ENCODE results near the gene PXT1. TPM values are rescaled to one million over a fixed set of nuclear protein-coding genes. Genes with fewer than 3 reads are reported as not detected.

Gene PXT1
- total and polyA plus RNA-seq, 9 of the 15 experiments (the other 6 are each of a cell fraction or from before 2014, with no cell fraction given) = 0.09 to 0.11 (median 0.10) TPM; not detected in 5

DNA sequence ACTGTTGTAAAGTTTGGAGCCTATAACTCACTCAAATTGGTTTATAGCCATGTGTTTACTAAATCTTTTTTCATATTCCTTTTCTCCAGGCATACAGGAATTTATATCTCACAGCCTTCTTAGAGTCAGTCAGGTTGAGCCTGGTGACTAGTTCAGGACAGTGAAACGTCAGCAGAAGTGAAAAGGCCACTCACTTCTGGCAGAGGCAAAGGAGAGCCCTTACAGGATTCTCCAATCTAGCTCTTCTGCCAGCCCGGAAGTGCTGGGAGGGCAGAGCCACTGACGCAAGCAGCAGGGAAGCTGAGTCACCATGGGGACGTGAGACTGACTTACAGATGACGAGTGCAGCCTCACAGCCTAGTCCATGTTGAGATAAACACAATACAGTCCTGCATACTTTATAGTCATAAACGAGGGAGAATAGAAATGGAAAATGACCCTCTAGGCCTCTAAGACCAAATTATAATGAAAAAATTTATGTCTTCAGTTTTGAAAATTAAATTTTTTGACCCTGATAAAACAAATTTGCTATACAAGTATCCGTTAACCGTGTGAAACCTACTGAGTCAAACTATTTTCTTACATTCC, 1.3 kb downstream of the PXT1 start (continued):
- no peak for TF ChIP-seq STAT5B (CRISPR knock-in tag; IDR thresholded peaks at IDR 0.05)
- no peak; the same call in 1 of the 2 replicates for TF ChIP-seq NFE2L1 (tag; IDR thresholded peaks at IDR 0.05; ENCODE audit: borderline replicate concordance, low read depth)
- no peak for TF ChIP-seq RNF219 (CRISPR knock-in tag; IDR thresholded peaks at IDR 0.05)
- TF ChIP-seq BCL6 (CRISPR knock-in tag; IDR thresholded peaks at IDR 0.05) = no peak
- no peak for TF ChIP-seq E2F4 (CRISPR knock-in tag; IDR thresholded peaks at IDR 0.05; ENCODE audit: low read depth)
- no peak for TF ChIP-seq ZNF146 (CRISPR knock-in tag; IDR thresholded peaks at IDR 0.05; ENCODE audit: unreplicated experiment)
- TF ChIP-seq HBP1 (CRISPR knock-in tag; IDR thresholded peaks at IDR 0.05) = no peak
- TF ChIP-seq ILF3 (IDR thresholded peaks at IDR 0.05; ENCODE audit: borderline replicate concordance) = 0 out of 2 replicates have a peak, but pooled peaks have one; percentile 14
- TF ChIP-seq ATF1 (CRISPR knock-in tag; IDR thresholded peaks at IDR 0.05) = no peak
- peak; percentile 98 for TF ChIP-seq ATF1 (tag; IDR thresholded peaks at IDR 0.05)
- TF ChIP-seq ZNF316 (IDR thresholded peaks at IDR 0.05) = peak; percentile 98
- no peak for TF ChIP-seq HNRNPL (IDR thresholded peaks at IDR 0.05; ENCODE audit: low read depth, low read length)
- TF ChIP-seq, protein P1, sequence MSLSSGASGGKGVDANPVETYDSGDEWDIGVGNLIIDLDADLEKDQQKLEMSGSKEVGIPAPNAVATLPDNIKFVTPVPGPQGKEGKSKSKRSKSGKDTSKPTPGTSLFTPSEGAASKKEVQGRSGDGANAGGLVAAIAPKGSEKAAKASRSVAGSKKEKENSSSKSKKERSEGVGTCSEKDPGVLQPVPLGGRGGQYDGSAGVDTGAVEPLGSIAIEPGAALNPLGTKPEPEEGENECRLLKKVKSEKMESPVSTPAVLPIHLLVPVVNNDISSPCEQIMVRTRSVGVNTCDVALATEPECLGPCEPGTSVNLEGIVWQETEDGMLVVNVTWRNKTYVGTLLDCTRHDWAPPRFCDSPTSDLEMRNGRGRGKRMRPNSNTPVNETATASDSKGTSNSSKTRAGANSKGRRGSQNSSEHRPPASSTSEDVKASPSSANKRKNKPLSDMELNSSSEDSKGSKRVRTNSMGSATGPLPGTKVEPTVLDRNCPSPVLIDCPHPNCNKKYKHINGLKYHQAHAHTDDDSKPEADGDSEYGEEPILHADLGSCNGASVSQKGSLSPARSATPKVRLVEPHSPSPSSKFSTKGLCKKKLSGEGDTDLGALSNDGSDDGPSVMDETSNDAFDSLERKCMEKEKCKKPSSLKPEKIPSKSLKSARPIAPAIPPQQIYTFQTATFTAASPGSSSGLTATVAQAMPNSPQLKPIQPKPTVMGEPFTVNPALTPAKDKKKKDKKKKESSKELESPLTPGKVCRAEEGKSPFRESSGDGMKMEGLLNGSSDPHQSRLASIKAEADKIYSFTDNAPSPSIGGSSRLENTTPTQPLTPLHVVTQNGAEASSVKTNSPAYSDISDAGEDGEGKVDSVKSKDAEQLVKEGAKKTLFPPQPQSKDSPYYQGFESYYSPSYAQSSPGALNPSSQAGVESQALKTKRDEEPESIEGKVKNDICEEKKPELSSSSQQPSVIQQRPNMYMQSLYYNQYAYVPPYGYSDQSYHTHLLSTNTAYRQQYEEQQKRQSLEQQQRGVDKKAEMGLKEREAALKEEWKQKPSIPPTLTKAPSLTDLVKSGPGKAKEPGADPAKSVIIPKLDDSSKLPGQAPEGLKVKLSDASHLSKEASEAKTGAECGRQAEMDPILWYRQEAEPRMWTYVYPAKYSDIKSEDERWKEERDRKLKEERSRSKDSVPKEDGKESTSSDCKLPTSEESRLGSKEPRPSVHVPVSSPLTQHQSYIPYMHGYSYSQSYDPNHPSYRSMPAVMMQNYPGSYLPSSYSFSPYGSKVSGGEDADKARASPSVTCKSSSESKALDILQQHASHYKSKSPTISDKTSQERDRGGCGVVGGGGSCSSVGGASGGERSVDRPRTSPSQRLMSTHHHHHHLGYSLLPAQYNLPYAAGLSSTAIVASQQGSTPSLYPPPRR (CRISPR knock-in tag; IDR thresholded peaks at IDR 0.05; ENCODE audit: borderline replicate concordance) = no peak
- peak; percentile 71 for TF ChIP-seq SUPT5H (IDR thresholded peaks at IDR 0.05)
- peak; percentile 36; the same call in 1 of the 2 replicates for TF ChIP-seq HIVEP1 (CRISPR knock-in tag; IDR thresholded peaks at IDR 0.05)
- no peak for TF ChIP-seq ZNF133 (CRISPR knock-in tag; IDR thresholded peaks at IDR 0.05)
- TF ChIP-seq ZNF184 (CRISPR knock-in tag; IDR thresholded peaks at IDR 0.05) = no peak
- TF ChIP-seq RB1 (IDR thresholded peaks at IDR 0.05; ENCODE audit: low read depth) = no peak
- TF ChIP-seq SETDB1 (IDR thresholded peaks at IDR 0.05; ENCODE audit: low read length) = no peak
- TF ChIP-seq HOXB6 (CRISPR knock-in tag; IDR thresholded peaks at IDR 0.05; ENCODE audit: borderline replicate concordance) = no peak
- TF ChIP-seq CHD1 (IDR thresholded peaks at IDR 0.05; ENCODE audit: low read length) = no peak
- TF ChIP-seq HDAC1 (IDR thresholded peaks at IDR 0.05) = no peak
